A673 (cell line): Measurements from ENCODE around the gene TAS1R2. TPM values are rescaled to one million over a fixed set of nuclear protein-coding genes. Genes with fewer than 3 reads are reported as not detected.

Source experiments
- BruUV-seq: library from RNA; stranded (reverse); fragments of 400-500 nt; replicated peaks from 2 replicates; lab custom pipeline; 2021; lab: Mats Ljungman, UMichigan
- CTCF ChIA-PET: fragments of 300-600 bp; sonication (Branson Sonifier 250); formaldehyde crosslinking; loops from one replicate; lab custom pipeline; 2022; ENCODE audit warnings: antibody characterized with exemption; lab: Charles Lee
- POLR2A ChIA-PET: fragments of 300-600 bp; sonication (Branson Sonifier 250); formaldehyde crosslinking; loops from one replicate; lab custom pipeline; 2022; ENCODE audit warnings: antibody characterized with exemption; ENCODE audit not compliant: low non-redundant PET; lab: Charles Lee
- DNase-seq: peaks from one replicate; pipeline ENCODE4 v3.0.0-alpha.2; 2015; ENCODE audit warnings: low spot score
- H3K27ac ChIP-seq: fragments of 200-600 bp; sonication (generic); 2 replicates; pipeline ENCODE4 v1.5.1; 2016; ENCODE audit warnings: mixed run types, low read depth, mild to moderate bottlenecking, mixed read lengths, antibody characterized with exemption, low read length; ENCODE audit not compliant: poor library complexity, severe bottlenecking
- H3K27me3 ChIP-seq: fragments of 200-600 bp; sonication (generic); replicated peaks from 2 replicates; pipeline ENCODE4 v1.6.1; 2017; ENCODE audit warnings: mixed run types, low read depth, mild to moderate bottlenecking, mixed read lengths, antibody characterized with exemption, low read length; ENCODE audit not compliant: insufficient read depth, poor library complexity
- H3K36me3 ChIP-seq: fragments of 200-600 bp; sonication (generic); 2 replicates; pipeline ENCODE4 v1.6.1; 2016; ENCODE audit warnings: mixed run types, mild to moderate bottlenecking, mixed read lengths, antibody characterized with exemption, low read length; ENCODE audit not compliant: insufficient read depth, poor library complexity, severe bottlenecking
- H3K4me1 ChIP-seq: fragments of 200-600 bp; sonication (generic); 2 replicates; pipeline ENCODE4 v1.6.1; 2017; ENCODE audit warnings: mixed run types, mild to moderate bottlenecking, mixed read lengths, antibody characterized with exemption, low read length; ENCODE audit not compliant: insufficient read depth, poor library complexity, severe bottlenecking
- H3K4me3 ChIP-seq: fragments of 200-600 bp; sonication (generic); 2 replicates; pipeline ENCODE4 v1.5.1; 2016; ENCODE audit warnings: low read depth, mixed run types, mild to moderate bottlenecking, mixed read lengths, low read length; ENCODE audit not compliant: poor library complexity, severe bottlenecking
- H3K9me3 ChIP-seq: fragments of 200-600 bp; sonication (generic); 2 replicates; pipeline ENCODE4 v1.6.1; 2016; ENCODE audit warnings: mixed run types, low read depth, mild to moderate bottlenecking, mixed read lengths, antibody characterized with exemption, low read length; ENCODE audit not compliant: poor library complexity, severe bottlenecking
- EZH2 ChIP-seq: fragments of 200-600 bp; sonication (generic); IDR thresholded peaks from 2 replicates; pipeline ENCODE4 v1.6.1; 2017; ENCODE audit warnings: borderline replicate concordance, low read depth, mild to moderate bottlenecking, mixed read lengths, antibody characterized with exemption, low read length; ENCODE audit not compliant: poor library complexity, severe bottlenecking
- intact Hi-C: fragments of 100-400 bp; cut with micrococcal nuclease; formaldehyde crosslinking; loops from one replicate; pipeline ENCODE4 v1.10.0; 2022; ENCODE audit not compliant: unreplicated experiment
- total RNA-seq: library from RNA; stranded (reverse); gene quantifications from 2 replicates; pipeline ENCODE4 v1.2.3, GENCODE V29; 2021
- TF ChIP-seq, protein P1 (sequence below): fragments of 300-800, 200-600 bp; sonication (generic); conservative IDR thresholded peaks from 2 replicates; pipeline ENCODE4 v1.5.1; 2017; ENCODE audit warnings: low read depth, mild to moderate bottlenecking, antibody characterized with exemption, low read length, moderate library complexity, mixed read lengths

Gene TAS1R2
- total RNA-seq, 1 experiment from 2014 or later = not detected

DNA sequence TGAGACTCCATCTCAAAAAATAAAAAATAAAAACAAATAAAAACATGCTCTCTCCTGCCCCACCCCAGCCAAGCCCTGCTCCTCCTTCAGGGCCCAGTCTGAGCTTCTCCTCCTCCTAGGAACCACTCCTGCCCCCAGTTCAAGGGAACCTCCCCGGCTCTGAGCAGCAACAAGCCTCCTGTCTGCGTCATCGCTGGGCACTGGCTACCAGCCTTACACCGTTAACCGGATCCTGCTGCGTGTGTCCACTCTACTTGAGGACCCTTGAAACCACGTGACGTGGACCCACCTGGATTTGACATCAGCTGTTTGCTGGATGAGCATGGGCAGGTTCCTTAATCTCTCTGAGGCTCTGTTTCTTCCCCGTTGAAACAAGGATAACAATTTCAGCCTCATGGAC, 1.6 kb upstream of the TAS1R2 start:
- H3K36me3 ChIP-seq = no peaks in the 10 kb centered on the region
- no peaks in the 10 kb centered on the region for H3K9me3 ChIP-seq
- no peak for TF ChIP-seq EZH2
- TF ChIP-seq, protein P1, sequence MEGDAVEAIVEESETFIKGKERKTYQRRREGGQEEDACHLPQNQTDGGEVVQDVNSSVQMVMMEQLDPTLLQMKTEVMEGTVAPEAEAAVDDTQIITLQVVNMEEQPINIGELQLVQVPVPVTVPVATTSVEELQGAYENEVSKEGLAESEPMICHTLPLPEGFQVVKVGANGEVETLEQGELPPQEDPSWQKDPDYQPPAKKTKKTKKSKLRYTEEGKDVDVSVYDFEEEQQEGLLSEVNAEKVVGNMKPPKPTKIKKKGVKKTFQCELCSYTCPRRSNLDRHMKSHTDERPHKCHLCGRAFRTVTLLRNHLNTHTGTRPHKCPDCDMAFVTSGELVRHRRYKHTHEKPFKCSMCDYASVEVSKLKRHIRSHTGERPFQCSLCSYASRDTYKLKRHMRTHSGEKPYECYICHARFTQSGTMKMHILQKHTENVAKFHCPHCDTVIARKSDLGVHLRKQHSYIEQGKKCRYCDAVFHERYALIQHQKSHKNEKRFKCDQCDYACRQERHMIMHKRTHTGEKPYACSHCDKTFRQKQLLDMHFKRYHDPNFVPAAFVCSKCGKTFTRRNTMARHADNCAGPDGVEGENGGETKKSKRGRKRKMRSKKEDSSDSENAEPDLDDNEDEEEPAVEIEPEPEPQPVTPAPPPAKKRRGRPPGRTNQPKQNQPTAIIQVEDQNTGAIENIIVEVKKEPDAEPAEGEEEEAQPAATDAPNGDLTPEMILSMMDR = no peak
- no peaks in the 10 kb centered on the region for H3K4me1 ChIP-seq
- no TSS peak for BruUV-seq
- no peak for DNase-seq
- intact Hi-C loops = no loop called here
- ChIA-PET POLR2A (no interaction called here), CTCF (no interaction called here)
- no peaks in the 10 kb centered on the region for H3K27me3 ChIP-seq
- H3K27ac ChIP-seq = no peak overlapping the region
- H3K4me3 ChIP-seq = no peak overlapping the region

DNA sequence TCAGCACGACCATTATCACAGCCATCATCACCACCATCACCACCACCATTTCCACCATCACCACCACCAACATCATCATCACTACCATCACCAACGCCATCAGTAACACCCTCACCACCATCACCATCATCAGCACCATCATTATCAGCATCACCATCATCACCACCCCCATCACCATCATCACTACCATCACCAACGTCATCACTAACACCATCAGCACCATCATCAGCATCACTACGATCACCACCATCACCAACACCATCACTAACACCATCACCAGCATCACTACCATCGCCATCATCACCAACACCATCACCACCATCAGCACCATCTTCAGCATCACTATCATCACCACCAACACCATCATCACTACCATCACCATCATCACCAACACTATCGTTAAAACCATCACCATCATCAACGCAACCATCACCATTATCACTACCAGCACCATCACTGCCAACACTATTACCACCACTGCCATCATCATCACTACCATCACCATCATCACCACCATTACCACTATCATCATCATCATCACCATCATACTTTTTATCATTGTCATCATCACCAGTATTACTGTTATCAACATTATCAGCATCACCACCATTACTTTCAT, 1.3 kb downstream of the TAS1R2 start:
- no peaks in the 10 kb centered on the region for H3K36me3 ChIP-seq
- no peaks in the 10 kb centered on the region for H3K27me3 ChIP-seq
- intact Hi-C loops = no loop called here
- BruUV-seq = no TSS peak
- TF ChIP-seq, protein P1 = no peak
- TF ChIP-seq EZH2 = no peak
- CTCF ChIA-PET = no interaction called here
- no peaks in the 10 kb centered on the region for H3K9me3 ChIP-seq
- DNase-seq = no peak
- no peak overlapping the region for H3K4me3 ChIP-seq
- POLR2A ChIA-PET = no interaction called here
- no peaks in the 10 kb centered on the region for H3K4me1 ChIP-seq
- no peak overlapping the region for H3K27ac ChIP-seq

DNA sequence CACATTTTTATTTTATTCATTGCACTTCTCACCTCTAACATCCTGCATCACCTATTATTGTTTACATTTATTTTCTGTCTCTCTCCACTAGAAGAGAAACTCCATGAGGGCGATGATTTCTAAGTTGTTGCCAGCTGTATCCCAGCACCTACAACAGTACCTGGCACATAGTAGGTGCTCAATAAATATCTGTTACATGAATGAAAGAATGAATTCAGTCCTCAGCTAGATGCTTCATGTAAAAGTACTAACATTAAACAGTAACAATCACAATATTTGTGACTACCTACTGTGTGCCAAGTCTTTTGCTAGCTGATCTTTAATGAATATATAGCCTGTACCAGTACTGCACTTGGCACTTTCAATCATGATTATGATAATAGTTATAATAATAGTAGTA, 3.0 kb downstream of the TAS1R2 start:
- no peak for DNase-seq
- H3K27ac ChIP-seq = no peak overlapping the region
- intact Hi-C loops = no loop called here
- H3K36me3 ChIP-seq = no peaks in the 10 kb centered on the region
- ChIA-PET POLR2A (no interaction called here), CTCF (no interaction called here)
- H3K27me3 ChIP-seq = no peaks in the 10 kb centered on the region
- H3K4me3 ChIP-seq = no peak overlapping the region
- no peaks in the 10 kb centered on the region for H3K9me3 ChIP-seq
- no peak for TF ChIP-seq EZH2
- TF ChIP-seq, protein P1 = no peak
- no peaks in the 10 kb centered on the region for H3K4me1 ChIP-seq
- BruUV-seq = no TSS peak
